Mesendoderm (in vitro differentiated cells): Measurements from ENCODE around the gene ZNF423.

Experiments
- DNase-seq: peaks from one replicate; pipeline ENCODE4 v3.0.0; 2013
- H2AK5ac ChIP-seq: 2 replicates; pipeline ENCODE4 v1.6.1; 2013; ENCODE audit warnings: low read length, inconsistent platforms
- H2BK120ac ChIP-seq: 2 replicates; pipeline ENCODE4 v1.6.1; 2013; ENCODE audit warnings: low read depth, mild to moderate bottlenecking, low read length, moderate library complexity, mixed read lengths
- H2BK15ac ChIP-seq: replicated peaks from 2 replicates; pipeline ENCODE4 v1.6.1; 2013; ENCODE audit warnings: low read depth, mild to moderate bottlenecking, moderate library complexity
- H2BK5ac ChIP-seq: 2 replicates; pipeline ENCODE4 v1.6.1; 2013; ENCODE audit warnings: low read length, inconsistent platforms
- H3K18ac ChIP-seq: 2 replicates; pipeline ENCODE4 v1.6.1; 2013; ENCODE audit warnings: mild to moderate bottlenecking, low read length, mixed read lengths
- H3K23ac ChIP-seq: one replicate; pipeline ENCODE4 v1.6.1; 2013; ENCODE audit warnings: low read length
- H3K27ac ChIP-seq: 2 replicates; pipeline ENCODE4 v1.5.1; 2013; ENCODE audit warnings: low read depth, mild to moderate bottlenecking, inconsistent platforms, low read length, moderate library complexity
- H3K27me3 ChIP-seq: 2 replicates; pipeline ENCODE4 v1.6.1; 2013; ENCODE audit warnings: low read length, control low read depth, mild to moderate bottlenecking, inconsistent platforms; ENCODE audit not compliant: insufficient read depth, poor library complexity
- H3K36me3 ChIP-seq: 2 replicates; pipeline ENCODE4 v1.6.1; 2013; ENCODE audit warnings: low read length, inconsistent platforms; ENCODE audit not compliant: control insufficient read depth, insufficient read depth
- H3K4ac ChIP-seq: one replicate; pipeline ENCODE4 v1.6.1; 2013; ENCODE audit warnings: low read depth, mild to moderate bottlenecking, low read length, moderate library complexity
- H3K4me1 ChIP-seq: 2 replicates; pipeline ENCODE4 v1.6.1; 2013; ENCODE audit warnings: low read depth, low read length, inconsistent platforms; ENCODE audit not compliant: control insufficient read depth
- H3K4me2 ChIP-seq: 2 replicates; pipeline ENCODE4 v1.6.1; 2013; ENCODE audit warnings: low read length
- H3K4me3 ChIP-seq: 2 replicates; pipeline ENCODE4 v1.5.1; 2013; ENCODE audit warnings: mild to moderate bottlenecking, low read length
- H3K56ac ChIP-seq: one replicate; pipeline ENCODE4 v1.6.1; 2013; ENCODE audit warnings: low read length
- H3K79me1 ChIP-seq: 2 replicates; pipeline ENCODE4 v1.6.1; 2013; ENCODE audit warnings: low read length, inconsistent platforms
- H3K79me2 ChIP-seq: 2 replicates; pipeline ENCODE4 v1.6.1; 2013; ENCODE audit warnings: mild to moderate bottlenecking, low read length; ENCODE audit not compliant: control insufficient read depth, insufficient read depth
- H3K9ac ChIP-seq: 2 replicates; pipeline ENCODE4 v1.6.1; 2013; ENCODE audit warnings: low read length, inconsistent platforms
- H4K5ac ChIP-seq: one replicate; pipeline ENCODE4 v1.6.1; 2013; ENCODE audit warnings: low read length
- H4K8ac ChIP-seq: one replicate; pipeline ENCODE4 v1.6.1; 2013; ENCODE audit warnings: low read depth, mild to moderate bottlenecking, control low read depth, low read length, moderate library complexity
- WGBS: extraction: QIAGEN DNeasy Blood & Tissue Kit; methylation state at CpG from one replicate; pipeline ENCODE4 v1.1.7; 2013; ENCODE audit warnings: low lambda C conversion rate, missing lambda C conversion rate; ENCODE audit not compliant: insufficient coverage; ENCODE audit errors: extremely low coverage; 5-methylcytosine and 5-hydroxymethylcytosine counted together

The ZNF423 gene

GRCh38 chr16:49664221-49665215 lies 191.4 kb downstream of the ZNF423 start:
- Histone ChIP-seq H4K8ac (no peak overlapping the region), H3K4me1 (peaks cover 4% of the 10 kb centered on the region), H3K27me3 (no peaks in the 10 kb centered on the region), H3K18ac (no peak overlapping the region), H3K56ac (peak overlapping the region; percentile 34), H2BK120ac (no peak overlapping the region), H3K9ac (no peak overlapping the region), H2AK5ac (no peak overlapping the region), H3K23ac (no peak overlapping the region), H3K79me1 (peaks cover 2% of the 10 kb centered on the region), H3K4me2 (no peak overlapping the region), H3K79me2 (no peaks in the 10 kb centered on the region), H4K5ac (no peak overlapping the region), H3K27ac (no peak overlapping the region), H3K36me3 (no peaks in the 10 kb centered on the region), H2BK15ac (no peak overlapping the region), H3K4ac (no peak overlapping the region), H3K4me3 (no peak overlapping the region), H2BK5ac (no peak overlapping the region)
- no peak for DNase-seq
- no CpG with 5 or more reads among the region's 37 CpGs for WGBS

- H3K9ac ChIP-seq: no peak overlapping the region
- peaks cover 4% of the 10 kb centered on the region for H3K4me1 ChIP-seq
- H4K5ac ChIP-seq: no peak overlapping the region
- no peak overlapping the region for H3K4me2 ChIP-seq
- no peak for DNase-seq
- no peaks in the 10 kb centered on the region for H3K36me3 ChIP-seq
- H3K18ac ChIP-seq: no peak overlapping the region
- H3K4me3 ChIP-seq: no peak overlapping the region
- no peak overlapping the region for H4K8ac ChIP-seq
- peaks cover 2% of the 10 kb centered on the region for H3K79me1 ChIP-seq
- H3K27me3 ChIP-seq: no peaks in the 10 kb centered on the region
- no CpG with 5 or more reads among the region's 28 CpGs for WGBS
- no peak overlapping the region for H3K4ac ChIP-seq
- no peak overlapping the region for H3K56ac ChIP-seq
- no peak overlapping the region for H2BK120ac ChIP-seq
- no peaks in the 10 kb centered on the region for H3K79me2 ChIP-seq
- no peak overlapping the region for H2BK15ac ChIP-seq
- no peak overlapping the region for H2BK5ac ChIP-seq
- H2AK5ac ChIP-seq: no peak overlapping the region
- H3K23ac ChIP-seq: no peak overlapping the region
- no peak overlapping the region for H3K27ac ChIP-seq
Measured at GRCh38 chr16:49663081-49664065, 192.5 kb downstream of the ZNF423 start.

GRCh38 chr16:49662569-49662968 lies 193.3 kb downstream of the ZNF423 start:
- WGBS: no CpG with 5 or more reads among the region's 4 CpGs

GRCh38 chr16:49661465-49662187 lies 194.3 kb downstream of the ZNF423 start:
- Histone ChIP-seq H3K23ac (no peak overlapping the region), H3K9ac (no peak overlapping the region), H3K4ac (no peak overlapping the region), H2AK5ac (no peak overlapping the region), H2BK5ac (no peak overlapping the region), H3K4me2 (no peak overlapping the region), H2BK120ac (no peak overlapping the region), H4K8ac (no peak overlapping the region), H3K18ac (no peak overlapping the region), H3K36me3 (no peaks in the 10 kb centered on the region), H3K4me1 (peaks cover 4% of the 10 kb centered on the region), H3K27me3 (no peaks in the 10 kb centered on the region), H3K27ac (no peak overlapping the region), H3K79me2 (no peaks in the 10 kb centered on the region), H4K5ac (no peak overlapping the region), H2BK15ac (no peak overlapping the region), H3K79me1 (peaks cover 2% of the 10 kb centered on the region), H3K56ac (no peak overlapping the region), H3K4me3 (no peak overlapping the region)
- DNase-seq: no peak
- WGBS: no CpG with 5 or more reads among the region's 16 CpGs

More at GRCh38 chr16:49662569-49662968, 193.3 kb downstream of the ZNF423 start:
- Histone ChIP-seq H3K9ac (no peak overlapping the region), H3K27me3 (no peaks in the 10 kb centered on the region), H3K79me1 (peaks cover 2% of the 10 kb centered on the region), H3K27ac (no peak overlapping the region), H2BK5ac (no peak overlapping the region), H3K36me3 (no peaks in the 10 kb centered on the region), H3K4me2 (no peak overlapping the region), H3K23ac (no peak overlapping the region), H3K4me1 (peaks cover 4% of the 10 kb centered on the region), H3K4me3 (no peak overlapping the region), H4K5ac (no peak overlapping the region), H3K56ac (no peak overlapping the region), H2BK15ac (no peak overlapping the region), H3K18ac (no peak overlapping the region), H3K79me2 (no peaks in the 10 kb centered on the region), H4K8ac (no peak overlapping the region), H2AK5ac (no peak overlapping the region), H3K4ac (no peak overlapping the region), H2BK120ac (no peak overlapping the region)
- no peak for DNase-seq

- Histone ChIP-seq H2BK120ac (no peak overlapping the region), H3K79me1 (peaks cover 2% of the 10 kb centered on the region), H3K4me3 (no peak overlapping the region), H3K9ac (no peak overlapping the region), H3K4me1 (peaks cover 4% of the 10 kb centered on the region), H2BK15ac (no peak overlapping the region), H4K8ac (no peak overlapping the region), H4K5ac (no peak overlapping the region), H3K79me2 (no peaks in the 10 kb centered on the region), H3K56ac (no peak overlapping the region), H2AK5ac (no peak overlapping the region), H3K18ac (no peak overlapping the region), H3K4ac (no peak overlapping the region), H3K27me3 (no peaks in the 10 kb centered on the region), H3K23ac (no peak overlapping the region), H3K4me2 (no peak overlapping the region), H3K27ac (no peak overlapping the region), H3K36me3 (no peaks in the 10 kb centered on the region), H2BK5ac (no peak overlapping the region)
- DNase-seq: no peak
- whole genome bisulfite sequencing: no CpG with 5 or more reads among the region's 3 CpGs
Measured at GRCh38 chr16:49660626-49661025, 195.3 kb downstream of the ZNF423 start.
